OCI-LY1 (cell line): ENCODE data around the gene NAP1L5.

ENCODE experiments used
- H2AFZ ChIP-seq: fragments of 200-600 bp; sonication (generic), shearing (Covaris generic); 2 replicates; pipeline ENCODE4 v1.6.0; 2014; ENCODE audit warnings: antibody characterized with exemption, mild to moderate bottlenecking, low read length
- H3F3A ChIP-seq: fragments of 200-600 bp; sonication (generic), shearing (Covaris generic); 2 replicates; pipeline ENCODE4 v1.6.0; 2014; ENCODE audit warnings: mild to moderate bottlenecking, antibody characterized with exemption, low read length, moderate library complexity; ENCODE audit not compliant: insufficient read depth
- H3K27ac ChIP-seq: fragments of 200-600 bp; sonication (generic); 2 replicates; pipeline ENCODE4 v1.5.1; 2014; ENCODE audit warnings: low read length, mixed run types, mild to moderate bottlenecking, low read depth; ENCODE audit not compliant: poor library complexity, severe bottlenecking
- H3K27me3 ChIP-seq: fragments of 200-600 bp; sonication (generic); 2 replicates; pipeline ENCODE4 v1.6.0; 2014; ENCODE audit warnings: antibody characterized with exemption, mild to moderate bottlenecking, low read length, moderate library complexity; ENCODE audit not compliant: insufficient read depth
- H3K36me3 ChIP-seq: fragments of 200-600 bp; sonication (generic); 2 replicates; pipeline ENCODE4 v1.6.1; 2014; ENCODE audit warnings: mild to moderate bottlenecking, antibody characterized with exemption, low read length, moderate library complexity, mixed read lengths; ENCODE audit not compliant: insufficient read depth
- H3K4me1 ChIP-seq: fragments of 200-600 bp; sonication (generic); 2 replicates; pipeline ENCODE4 v1.5.1; 2014; ENCODE audit warnings: mild to moderate bottlenecking, low read length, moderate library complexity; ENCODE audit not compliant: insufficient read depth, severe bottlenecking
- H3K4me2 ChIP-seq: fragments of 200-600 bp; sonication (generic), shearing (Covaris generic); 2 replicates; pipeline ENCODE4 v1.6.1; 2014; ENCODE audit warnings: low read length
- H3K4me3 ChIP-seq: fragments of 200-600 bp; sonication (generic); 2 replicates; pipeline ENCODE4 v1.5.1; 2014; ENCODE audit warnings: low read length, low read depth, mild to moderate bottlenecking, mixed read lengths; ENCODE audit not compliant: poor library complexity, severe bottlenecking
- H3K79me2 ChIP-seq: fragments of 200-600 bp; shearing (Covaris generic); 2 replicates; pipeline ENCODE4 v1.6.1; 2016; ENCODE audit warnings: mixed run types, low read length, mixed read lengths; ENCODE audit not compliant: insufficient read depth
- H3K9ac ChIP-seq: fragments of 200-600 bp; sonication (generic), shearing (Covaris generic); 2 replicates; pipeline ENCODE4 v1.6.1; 2014; ENCODE audit warnings: mild to moderate bottlenecking, low read length, mixed read lengths
- H3K9me2 ChIP-seq: fragments of 200-600 bp; sonication (generic), shearing (Covaris generic); 2 replicates; pipeline ENCODE4 v1.6.1; 2014; ENCODE audit warnings: low read depth, mild to moderate bottlenecking, low read length, mixed read lengths
- H3K9me3 ChIP-seq: fragments of 200-600 bp; shearing (Covaris generic); 2 replicates; pipeline ENCODE4 v1.6.1; 2014; ENCODE audit warnings: low read length, mixed read lengths
- H4K20me1 ChIP-seq: fragments of 200-600 bp; sonication (generic), shearing (Covaris generic); 2 replicates; pipeline ENCODE4 v1.6.0; 2016; ENCODE audit warnings: mild to moderate bottlenecking, low read length; ENCODE audit not compliant: insufficient read depth
- EZH2 ChIP-seq: fragments of 200-600 bp; sonication (generic), shearing (Covaris generic); IDR thresholded peaks from 2 replicates; pipeline ENCODE4 v1.8.0; 2017; ENCODE audit warnings: borderline replicate concordance, mixed run types, mild to moderate bottlenecking, antibody characterized with exemption, low read length, moderate library complexity, mixed read lengths
- TF ChIP-seq, protein P1 (sequence below): fragments of 200-600 bp; sonication (generic), shearing (Covaris generic); IDR thresholded peaks from 2 replicates; pipeline ENCODE4 v1.5.1; 2017; ENCODE audit warnings: mild to moderate bottlenecking, antibody characterized with exemption, low read length, moderate library complexity, mixed read lengths

NAP1L5 gene

DNA sequence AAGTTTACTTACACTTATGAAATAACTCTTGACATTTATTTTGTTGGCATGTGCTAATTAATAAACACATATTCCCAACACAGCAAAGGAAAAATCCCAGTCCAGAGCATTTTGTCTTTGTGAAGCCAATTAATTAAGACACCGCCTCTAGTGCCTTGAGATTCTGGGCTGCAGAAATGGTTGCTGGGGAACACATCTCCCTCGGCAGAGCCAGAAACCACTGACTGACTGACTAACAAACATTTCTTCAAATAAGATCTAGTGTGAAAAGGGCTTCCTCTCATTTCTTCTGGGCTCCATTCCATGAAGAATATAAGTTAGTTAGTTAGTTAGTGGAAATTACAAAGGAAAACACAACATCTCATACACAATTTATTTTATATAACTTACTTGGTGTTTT lies 28.4 kb upstream of the NAP1L5 start:
- Histone ChIP-seq H3K9me2 (no peaks in the 10 kb centered on the region), H3K27me3 (no peaks in the 10 kb centered on the region), H3K9ac (no peak overlapping the region), H3K27ac (no peak overlapping the region), H3K4me3 (no peak overlapping the region), H3K4me2 (no peak overlapping the region), H3K9me3 (no peaks in the 10 kb centered on the region), H3F3A (no peaks in the 10 kb centered on the region), H3K4me1 (no peaks in the 10 kb centered on the region), H3K36me3 (no peaks in the 10 kb centered on the region), H2AFZ (no peak overlapping the region), H4K20me1 (no peaks in the 10 kb centered on the region), H3K79me2 (no peaks in the 10 kb centered on the region)
- TF ChIP-seq, protein P1, sequence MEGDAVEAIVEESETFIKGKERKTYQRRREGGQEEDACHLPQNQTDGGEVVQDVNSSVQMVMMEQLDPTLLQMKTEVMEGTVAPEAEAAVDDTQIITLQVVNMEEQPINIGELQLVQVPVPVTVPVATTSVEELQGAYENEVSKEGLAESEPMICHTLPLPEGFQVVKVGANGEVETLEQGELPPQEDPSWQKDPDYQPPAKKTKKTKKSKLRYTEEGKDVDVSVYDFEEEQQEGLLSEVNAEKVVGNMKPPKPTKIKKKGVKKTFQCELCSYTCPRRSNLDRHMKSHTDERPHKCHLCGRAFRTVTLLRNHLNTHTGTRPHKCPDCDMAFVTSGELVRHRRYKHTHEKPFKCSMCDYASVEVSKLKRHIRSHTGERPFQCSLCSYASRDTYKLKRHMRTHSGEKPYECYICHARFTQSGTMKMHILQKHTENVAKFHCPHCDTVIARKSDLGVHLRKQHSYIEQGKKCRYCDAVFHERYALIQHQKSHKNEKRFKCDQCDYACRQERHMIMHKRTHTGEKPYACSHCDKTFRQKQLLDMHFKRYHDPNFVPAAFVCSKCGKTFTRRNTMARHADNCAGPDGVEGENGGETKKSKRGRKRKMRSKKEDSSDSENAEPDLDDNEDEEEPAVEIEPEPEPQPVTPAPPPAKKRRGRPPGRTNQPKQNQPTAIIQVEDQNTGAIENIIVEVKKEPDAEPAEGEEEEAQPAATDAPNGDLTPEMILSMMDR = no peak
- TF ChIP-seq EZH2 = no peak

DNA sequence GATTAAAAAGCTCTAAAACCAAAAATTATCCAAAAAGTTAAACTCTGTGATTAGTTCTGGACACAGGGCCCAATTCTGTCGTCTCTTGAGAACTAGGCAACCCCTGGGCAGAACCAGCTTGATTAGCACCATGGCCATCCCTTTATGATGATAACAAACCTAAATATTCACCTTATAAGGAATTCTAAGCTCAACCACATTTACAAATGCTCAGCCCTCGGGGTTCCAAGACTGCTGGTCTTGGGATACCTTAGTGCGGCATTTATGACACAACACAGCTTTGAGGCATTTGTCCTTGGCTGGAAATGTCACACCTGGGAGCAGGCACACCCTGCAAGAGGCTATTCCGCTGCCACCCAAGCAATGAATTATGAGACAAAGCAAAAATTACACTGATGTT lies 27.5 kb upstream of the NAP1L5 start:
- no peak overlapping the region for H3K4me3 ChIP-seq
- H2AFZ ChIP-seq = no peak overlapping the region
- no peaks in the 10 kb centered on the region for H3K4me1 ChIP-seq
- no peaks in the 10 kb centered on the region for H3K36me3 ChIP-seq
- no peaks in the 10 kb centered on the region for H3K9me2 ChIP-seq
- no peak overlapping the region for H3K9ac ChIP-seq
- H3F3A ChIP-seq = no peaks in the 10 kb centered on the region
- no peak overlapping the region for H3K4me2 ChIP-seq
- H3K79me2 ChIP-seq = no peaks in the 10 kb centered on the region
- H3K27ac ChIP-seq = no peak overlapping the region
- TF ChIP-seq, protein P1 = no peak
- no peak for TF ChIP-seq EZH2
- no peaks in the 10 kb centered on the region for H4K20me1 ChIP-seq
- no peaks in the 10 kb centered on the region for H3K27me3 ChIP-seq
- H3K9me3 ChIP-seq = no peaks in the 10 kb centered on the region

DNA sequence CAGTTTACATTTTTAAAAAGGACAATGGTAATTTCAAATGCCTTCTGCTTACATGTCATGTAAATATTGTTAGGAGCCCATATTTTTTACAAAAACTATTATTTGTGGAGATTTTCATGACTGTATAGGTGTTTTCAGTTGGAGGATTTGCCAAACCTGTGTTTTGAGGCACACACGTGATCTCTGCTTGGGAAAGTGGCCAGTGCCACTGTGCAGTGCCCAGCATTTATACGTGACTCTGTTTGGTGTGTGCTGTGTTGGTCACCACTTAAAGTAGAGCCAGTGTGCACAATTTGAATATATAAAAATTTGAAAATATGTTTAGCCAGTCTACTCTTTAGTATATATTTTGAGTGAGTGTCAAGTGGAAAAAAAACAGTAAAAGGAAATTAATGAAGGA lies 26.8 kb upstream of the NAP1L5 start:
- H3K27me3 ChIP-seq = no peaks in the 10 kb centered on the region
- no peaks in the 10 kb centered on the region for H3K36me3 ChIP-seq
- no peaks in the 10 kb centered on the region for H3K79me2 ChIP-seq
- H3K4me2 ChIP-seq = no peak overlapping the region
- H3K27ac ChIP-seq = no peak overlapping the region
- no peaks in the 10 kb centered on the region for H3K4me1 ChIP-seq
- TF ChIP-seq, protein P1 = no peak
- TF ChIP-seq EZH2 = no peak
- H3K9me2 ChIP-seq = no peaks in the 10 kb centered on the region
- no peaks in the 10 kb centered on the region for H3F3A ChIP-seq
- no peak overlapping the region for H3K9ac ChIP-seq
- H3K4me3 ChIP-seq = no peak overlapping the region
- H2AFZ ChIP-seq = no peak overlapping the region
- no peaks in the 10 kb centered on the region for H3K9me3 ChIP-seq
- no peaks in the 10 kb centered on the region for H4K20me1 ChIP-seq
